Measurements from ENCODE around the gene MRTFB. TPM values are rescaled to one million over a fixed set of nuclear protein-coding genes. Genes with fewer than 3 reads are reported as not detected.
A peak's percentile ranks its signal among the peaks of the same experiment; 100 is the strongest.

Gene MRTFB
- total RNA-seq, 1 experiment from 2014 or later = 12.7 TPM

DNA sequence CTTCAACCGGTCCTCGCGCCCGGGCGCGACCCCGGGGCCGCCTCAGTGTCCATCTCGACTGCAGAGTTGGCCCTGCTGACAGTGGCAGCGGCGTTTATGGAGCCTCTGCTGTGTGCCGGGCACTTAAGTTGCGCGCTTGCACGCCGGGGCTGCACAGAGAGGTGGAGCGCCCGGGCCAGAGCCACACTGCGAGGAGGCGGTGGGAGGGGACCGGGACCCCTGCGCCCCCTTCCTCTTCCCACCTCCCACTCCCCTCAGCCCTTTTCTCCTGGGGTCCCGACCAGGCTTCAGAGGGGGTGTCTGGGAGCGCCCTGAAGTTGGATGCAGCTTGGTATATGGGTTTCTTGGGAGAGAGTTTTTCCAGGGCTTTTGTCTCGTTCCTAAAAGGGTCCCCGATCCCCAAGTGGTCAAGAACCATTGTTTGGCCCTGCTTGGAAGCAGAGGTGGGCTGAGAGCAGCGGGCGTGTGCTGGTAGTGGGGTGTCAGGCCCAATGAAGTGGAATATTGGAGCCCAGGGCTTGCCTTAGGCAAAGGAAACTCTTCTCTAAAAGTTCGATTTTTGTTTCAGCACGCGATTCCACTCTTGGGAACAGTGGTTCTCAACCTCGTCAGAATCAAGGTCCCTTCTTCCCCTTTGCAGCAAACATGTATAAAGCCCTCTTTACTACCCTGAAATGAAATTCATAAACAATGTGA, 605 bp downstream of the MRTFB start:
- Histone ChIP-seq H3K4me2 (ENCODE audit: low read length) (peak overlapping the region; percentile 98), H3K9me2 (replicated peaks; ENCODE audit: low read length) (no peaks in the 10 kb centered on the region), H3K36me3 (ENCODE audit: low read depth, low read length) (no peaks in the 10 kb centered on the region; the same call in 1 of the 2 replicates), H4K20me1 (ENCODE audit: low read length) (no peaks in the 10 kb centered on the region), H3K4me1 (ENCODE audit: insufficient read depth, low read length) (peaks cover 18% of the 10 kb centered on the region), H3K79me2 (ENCODE audit: low read length) (peaks cover 48% of the 10 kb centered on the region), H2AFZ (ENCODE audit: low read length) (peak overlapping the region; percentile 87), H3F3A (ENCODE audit: low read length, unreplicated experiment) (no peaks in the 10 kb centered on the region), H3K9ac (ENCODE audit: low read length) (peak overlapping the region; percentile 95), H3K27ac (ENCODE audit: low read length) (peak overlapping the region; percentile 30; the same call in 1 of the 2 replicates), H3K27me3 (ENCODE audit: low read length) (no peaks in the 10 kb centered on the region), H3K9me3 (ENCODE audit: low read length) (no peaks in the 10 kb centered on the region), H3K4me3 (ENCODE audit: low read length) (peak overlapping the region; percentile 97)
- ATAC-seq = no peak
- TF ChIP-seq EZH2phosphoT487 (IDR thresholded peaks at IDR 0.05; ENCODE audit: borderline replicate concordance, low read length) (no peak), EZH2 (IDR thresholded peaks at IDR 0.05; ENCODE audit: low read length, unreplicated experiment) (no peak)
- TF ChIP-seq, protein P1, sequence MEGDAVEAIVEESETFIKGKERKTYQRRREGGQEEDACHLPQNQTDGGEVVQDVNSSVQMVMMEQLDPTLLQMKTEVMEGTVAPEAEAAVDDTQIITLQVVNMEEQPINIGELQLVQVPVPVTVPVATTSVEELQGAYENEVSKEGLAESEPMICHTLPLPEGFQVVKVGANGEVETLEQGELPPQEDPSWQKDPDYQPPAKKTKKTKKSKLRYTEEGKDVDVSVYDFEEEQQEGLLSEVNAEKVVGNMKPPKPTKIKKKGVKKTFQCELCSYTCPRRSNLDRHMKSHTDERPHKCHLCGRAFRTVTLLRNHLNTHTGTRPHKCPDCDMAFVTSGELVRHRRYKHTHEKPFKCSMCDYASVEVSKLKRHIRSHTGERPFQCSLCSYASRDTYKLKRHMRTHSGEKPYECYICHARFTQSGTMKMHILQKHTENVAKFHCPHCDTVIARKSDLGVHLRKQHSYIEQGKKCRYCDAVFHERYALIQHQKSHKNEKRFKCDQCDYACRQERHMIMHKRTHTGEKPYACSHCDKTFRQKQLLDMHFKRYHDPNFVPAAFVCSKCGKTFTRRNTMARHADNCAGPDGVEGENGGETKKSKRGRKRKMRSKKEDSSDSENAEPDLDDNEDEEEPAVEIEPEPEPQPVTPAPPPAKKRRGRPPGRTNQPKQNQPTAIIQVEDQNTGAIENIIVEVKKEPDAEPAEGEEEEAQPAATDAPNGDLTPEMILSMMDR (conservative IDR thresholded peaks at IDR 0.05; ENCODE audit: low read depth, low read length) = no peak
- peak; percentile 2 for DNase-seq
- ChIA-PET POLR2A (ENCODE audit: unreplicated experiment) (no interaction called here), CTCF (no interaction called here)
- intact Hi-C loops (cut with micrococcal nuclease) = loop anchor here (5.0 kb wide), 2 partner anchors 54 to 149 kb away; partner anchors contain the start of gene ERCC4
- BruUV-seq (replicated peaks) = TSS peak; percentile 38

DNA sequence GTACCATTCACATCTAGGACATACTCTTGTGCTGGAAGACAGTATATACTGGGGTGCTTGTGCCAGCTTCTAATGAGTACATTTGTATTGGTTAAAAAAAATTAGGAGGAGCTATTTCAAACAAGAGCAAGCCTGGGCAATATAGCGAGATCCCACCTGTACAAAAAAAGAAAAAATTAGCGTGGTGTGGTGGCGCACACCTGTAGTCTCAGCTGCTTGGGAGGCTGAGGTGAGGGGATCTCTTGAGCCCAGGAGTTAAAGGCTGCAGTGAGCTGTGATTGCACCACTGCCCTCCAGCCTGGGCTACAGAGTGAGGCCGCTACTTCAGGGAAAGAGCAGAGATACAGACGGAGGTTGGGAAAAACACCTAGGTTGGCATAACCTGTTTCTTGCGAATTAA, 1.2 kb downstream of the MRTFB start:
- TF ChIP-seq, protein P1 (conservative IDR thresholded peaks at IDR 0.05; ENCODE audit: low read depth, low read length) = no peak
- TF ChIP-seq EZH2 (IDR thresholded peaks at IDR 0.05; ENCODE audit: low read length, unreplicated experiment) = no peak
- no peak for TF ChIP-seq EZH2phosphoT487 (IDR thresholded peaks at IDR 0.05; ENCODE audit: borderline replicate concordance, low read length)
- Histone ChIP-seq H3K27ac (ENCODE audit: low read length) (no peak overlapping the region), H3K9me2 (replicated peaks; ENCODE audit: low read length) (no peaks in the 10 kb centered on the region), H3K4me3 (ENCODE audit: low read length) (peak overlapping the region; percentile 97), H2AFZ (ENCODE audit: low read length) (peak overlapping the region; percentile 87; the same call in 1 of the 2 replicates), H3K4me1 (ENCODE audit: insufficient read depth, low read length) (peaks cover 18% of the 10 kb centered on the region), H3K9ac (ENCODE audit: low read length) (peak overlapping the region; percentile 95), H3K36me3 (ENCODE audit: low read depth, low read length) (no peaks in the 10 kb centered on the region; the same call in 1 of the 2 replicates), H4K20me1 (ENCODE audit: low read length) (no peaks in the 10 kb centered on the region), H3F3A (ENCODE audit: low read length, unreplicated experiment) (no peaks in the 10 kb centered on the region), H3K9me3 (ENCODE audit: low read length) (no peaks in the 10 kb centered on the region), H3K27me3 (ENCODE audit: low read length) (no peaks in the 10 kb centered on the region), H3K79me2 (ENCODE audit: low read length) (peaks cover 54% of the 10 kb centered on the region), H3K4me2 (ENCODE audit: low read length) (peak overlapping the region; percentile 98)
- ChIA-PET POLR2A (ENCODE audit: unreplicated experiment) (no interaction called here), CTCF (no interaction called here)
- no TSS peak for BruUV-seq (replicated peaks)
- ATAC-seq (no peak), DNase-seq (no peak)
- intact Hi-C loops (cut with micrococcal nuclease) = loop anchor here (5.0 kb wide), 2 partner anchors 55 to 150 kb away; partner anchors contain the start of gene ERCC4

DNA sequence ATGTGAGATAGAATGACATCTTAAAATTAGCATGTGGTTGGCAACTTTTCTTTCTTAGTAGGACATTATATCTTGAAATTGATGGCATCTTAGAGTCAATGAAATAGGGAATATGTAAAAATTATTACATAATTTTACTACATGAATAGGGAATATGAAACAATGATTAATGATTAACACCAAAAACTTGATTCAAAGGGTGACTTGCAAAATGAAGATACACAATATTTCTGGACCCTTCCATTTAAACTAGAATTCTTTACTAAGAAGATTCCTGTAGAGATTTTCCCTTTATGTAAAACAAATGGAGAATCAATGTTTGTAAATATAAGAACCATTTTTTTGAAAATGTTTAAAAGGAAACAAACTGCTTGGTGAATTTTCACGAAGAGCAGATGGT, 3.4 kb downstream of the MRTFB start:
- ChIA-PET POLR2A (ENCODE audit: unreplicated experiment) (no interaction called here), CTCF (no interaction called here)
- Histone ChIP-seq H3F3A (ENCODE audit: low read length, unreplicated experiment) (no peaks in the 10 kb centered on the region), H3K9me2 (replicated peaks; ENCODE audit: low read length) (no peaks in the 10 kb centered on the region), H3K4me2 (ENCODE audit: low read length) (no peak overlapping the region), H3K4me1 (ENCODE audit: insufficient read depth, low read length) (peaks cover 18% of the 10 kb centered on the region), H3K27ac (ENCODE audit: low read length) (no peak overlapping the region), H3K9ac (ENCODE audit: low read length) (no peak overlapping the region), H3K4me3 (ENCODE audit: low read length) (no peak overlapping the region), H3K79me2 (ENCODE audit: low read length) (peaks cover 65% of the 10 kb centered on the region), H3K27me3 (ENCODE audit: low read length) (no peaks in the 10 kb centered on the region), H3K9me3 (ENCODE audit: low read length) (no peaks in the 10 kb centered on the region), H3K36me3 (ENCODE audit: low read depth, low read length) (peaks cover 2% of the 10 kb centered on the region; the same call in 1 of the 2 replicates), H4K20me1 (ENCODE audit: low read length) (no peaks in the 10 kb centered on the region), H2AFZ (ENCODE audit: low read length) (no peak overlapping the region)
- intact Hi-C loops (cut with micrococcal nuclease) = loop anchor here (5.0 kb wide), 2 partner anchors 57 to 152 kb away; partner anchors contain the start of gene ERCC4
- ATAC-seq (no peak), DNase-seq (no peak)
- TF ChIP-seq EZH2phosphoT487 (IDR thresholded peaks at IDR 0.05; ENCODE audit: borderline replicate concordance, low read length) (no peak), EZH2 (IDR thresholded peaks at IDR 0.05; ENCODE audit: low read length, unreplicated experiment) (no peak)
- TF ChIP-seq, protein P1 (conservative IDR thresholded peaks at IDR 0.05; ENCODE audit: low read depth, low read length) = no peak
- no TSS peak for BruUV-seq (replicated peaks)
